Fibroblast of upper back skin (primary cell): ENCODE data around the gene HTD2.
A peak's percentile ranks its signal among the peaks of the same experiment; 100 is the strongest.
"Not testable (repeated sequence)": the region's sequence is repeated elsewhere in the genome, so short reads cannot be mapped to it uniquely, and the experiment has no call there.

ENCODE experiments used
- DNase-seq: peaks from one replicate; pipeline ENCODE4 v3.0.0-alpha.2; 2013

Gene HTD2

DNA sequence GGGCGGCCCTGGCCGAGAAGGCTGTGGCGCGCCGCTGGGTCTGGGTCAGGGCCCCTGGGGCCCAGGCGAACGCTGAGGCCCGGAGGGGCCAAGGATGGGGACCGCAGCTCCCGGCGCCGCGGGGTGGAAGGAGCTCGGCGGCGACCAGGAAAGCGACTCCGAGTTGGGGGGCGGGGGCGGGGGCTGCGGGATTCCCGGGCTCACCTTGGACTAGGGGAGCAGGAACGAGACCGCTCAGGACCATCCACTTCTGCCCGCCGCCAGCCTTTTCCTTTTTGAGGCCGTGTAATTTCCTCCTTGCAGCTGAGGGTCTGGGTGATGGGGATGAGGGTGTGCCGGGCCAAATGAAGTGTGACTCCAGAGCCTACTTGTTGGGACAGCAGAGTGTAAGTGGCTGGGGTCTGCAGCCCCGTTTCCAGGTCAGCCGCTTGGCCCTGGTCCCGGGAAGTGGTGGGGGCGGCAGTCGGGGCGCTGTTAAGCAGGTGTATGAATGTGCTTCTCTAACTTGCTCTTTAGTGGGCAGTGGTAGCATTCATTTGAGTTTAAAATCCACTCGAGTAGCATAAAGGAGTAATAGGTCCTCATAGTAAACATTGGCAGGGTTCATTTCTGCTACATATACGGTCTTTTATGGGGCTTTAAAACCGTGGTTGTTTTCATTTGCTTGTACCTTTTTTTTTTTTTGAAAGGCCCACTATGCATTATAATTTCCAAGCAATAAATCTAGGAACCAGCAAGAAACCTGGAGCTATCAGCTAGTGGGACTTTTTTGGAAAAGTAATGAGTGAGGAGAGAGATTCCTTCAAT, 27.1 kb downstream of the HTD2 start:
- DNase-seq: no peak

DNA sequence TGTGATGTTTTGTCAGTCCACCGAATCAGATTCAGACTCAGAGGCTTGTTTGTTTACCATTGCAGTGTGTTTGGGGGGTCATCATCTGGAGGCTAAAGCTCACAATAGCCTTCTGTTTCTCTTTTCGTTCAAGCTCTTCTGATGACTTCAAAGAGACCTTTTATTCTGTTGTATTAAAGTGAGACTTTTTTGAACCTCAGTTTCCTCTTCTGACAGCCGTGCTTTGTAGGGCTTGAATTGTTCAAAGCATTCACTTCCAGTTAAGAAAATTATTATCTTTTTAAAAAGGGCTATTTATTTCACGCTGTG, 27.6 kb downstream of the HTD2 start:
- no peak for DNase-seq

DNA sequence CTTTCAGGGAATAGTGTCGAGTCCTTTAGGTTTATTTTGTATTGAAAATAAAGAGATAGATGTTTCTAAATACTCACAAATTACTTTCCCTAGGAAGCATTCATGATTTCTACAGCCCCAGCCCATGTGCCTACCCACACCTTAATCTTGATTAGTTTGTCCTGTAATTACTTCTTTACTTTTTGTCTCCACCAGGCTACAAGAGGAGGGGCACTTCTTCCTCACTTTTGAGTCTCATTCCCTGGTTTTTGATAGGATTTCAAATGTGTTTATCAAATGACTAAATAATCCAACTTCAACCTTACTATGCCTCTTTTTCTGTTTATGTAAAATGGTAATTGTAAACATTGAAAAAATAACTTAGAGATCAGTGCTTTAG, 28.2 kb downstream of the HTD2 start:
- DNase-seq: no peak

DNA sequence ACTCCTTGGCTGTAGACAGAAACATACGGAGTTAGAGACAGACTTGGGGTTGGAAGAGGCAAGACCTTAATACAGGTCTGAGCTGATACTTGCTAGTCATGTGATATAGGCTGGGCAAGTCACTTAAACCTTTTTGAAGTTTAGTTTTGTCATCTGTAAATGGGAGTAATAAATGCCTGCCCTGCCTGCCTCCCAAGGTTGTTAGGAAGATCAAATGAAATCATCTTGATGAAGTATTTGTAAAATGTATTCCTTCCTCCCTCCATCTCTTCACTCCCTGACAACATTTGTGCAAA, 29.3 kb downstream of the HTD2 start:
- DNase-seq: no peak

DNA sequence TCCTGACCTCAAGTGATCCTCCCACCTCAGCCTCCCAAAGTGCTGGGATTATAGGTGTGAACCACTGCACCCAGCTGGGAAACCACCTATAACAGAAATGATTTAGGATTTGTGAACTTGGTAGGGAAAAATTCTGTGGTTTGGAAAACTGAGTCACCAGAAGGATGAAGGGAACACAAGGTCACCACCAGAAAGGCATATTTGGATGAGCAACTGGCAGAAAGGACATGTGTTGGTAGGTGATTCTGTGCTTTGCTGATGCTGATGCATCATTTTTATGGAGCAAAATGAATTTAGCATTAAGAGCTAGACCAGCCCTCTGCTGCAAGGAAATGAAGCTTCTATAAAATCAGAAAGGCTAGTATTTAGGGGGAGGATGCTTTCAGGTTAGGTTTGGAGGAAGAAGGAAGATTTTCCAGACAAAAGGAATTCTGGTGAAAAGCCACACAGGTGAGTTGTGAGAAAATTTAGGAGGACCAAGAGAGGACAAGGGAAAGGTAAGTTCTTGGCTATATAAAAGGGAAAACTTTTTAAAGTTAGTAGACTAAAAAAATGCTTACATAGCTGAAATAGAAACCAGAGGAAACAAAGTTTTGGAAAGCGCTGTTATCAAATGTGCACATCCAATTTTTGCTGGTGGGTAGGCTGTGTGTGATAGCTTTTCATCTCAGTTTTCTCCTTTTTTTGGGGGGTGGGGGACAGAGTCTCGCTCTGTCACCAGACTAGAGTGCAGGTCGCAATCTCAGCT, 30.0 kb downstream of the HTD2 start:
- peak; percentile 93 for DNase-seq

DNA sequence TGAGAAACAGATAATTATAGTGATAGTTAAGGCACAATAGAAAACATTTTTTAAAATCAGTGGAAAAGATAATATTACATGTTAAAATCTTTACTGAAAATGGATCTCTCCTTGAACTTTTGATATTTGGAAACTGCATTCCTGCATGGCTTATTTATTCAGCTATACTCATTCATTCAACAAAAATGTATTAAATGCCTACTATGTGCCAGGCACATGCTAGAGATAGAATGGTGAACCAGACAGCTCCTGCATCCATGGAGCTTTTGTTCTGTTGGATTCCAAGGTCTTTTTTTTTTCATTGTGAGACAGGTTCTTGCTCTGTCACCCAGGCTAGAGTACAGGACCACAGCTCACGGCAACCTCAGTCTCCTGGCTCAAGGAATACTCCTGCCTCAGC, 30.9 kb downstream of the HTD2 start:
- no peak for DNase-seq

DNA sequence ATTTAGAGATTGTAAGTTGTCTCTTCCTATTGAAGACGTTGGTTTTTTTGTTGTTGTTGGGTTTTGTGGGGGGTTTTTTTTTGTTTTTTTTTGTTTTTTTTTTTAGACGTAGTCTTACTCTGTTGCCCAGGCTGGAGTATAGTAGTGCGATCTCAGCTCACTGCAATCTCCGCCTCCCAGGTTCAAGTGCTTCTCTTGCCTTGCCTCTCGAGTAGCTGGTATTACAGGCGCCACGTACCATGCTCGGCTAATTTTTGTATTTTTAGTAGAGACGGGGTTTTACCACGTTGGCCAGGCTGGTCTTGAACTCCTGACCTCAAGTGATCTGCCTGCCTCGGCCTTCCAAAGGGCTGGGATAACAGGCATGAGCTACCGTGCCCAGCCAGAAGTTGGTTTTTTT, 32.8 kb downstream of the HTD2 start:
- not testable (repeated sequence) for DNase-seq

DNA sequence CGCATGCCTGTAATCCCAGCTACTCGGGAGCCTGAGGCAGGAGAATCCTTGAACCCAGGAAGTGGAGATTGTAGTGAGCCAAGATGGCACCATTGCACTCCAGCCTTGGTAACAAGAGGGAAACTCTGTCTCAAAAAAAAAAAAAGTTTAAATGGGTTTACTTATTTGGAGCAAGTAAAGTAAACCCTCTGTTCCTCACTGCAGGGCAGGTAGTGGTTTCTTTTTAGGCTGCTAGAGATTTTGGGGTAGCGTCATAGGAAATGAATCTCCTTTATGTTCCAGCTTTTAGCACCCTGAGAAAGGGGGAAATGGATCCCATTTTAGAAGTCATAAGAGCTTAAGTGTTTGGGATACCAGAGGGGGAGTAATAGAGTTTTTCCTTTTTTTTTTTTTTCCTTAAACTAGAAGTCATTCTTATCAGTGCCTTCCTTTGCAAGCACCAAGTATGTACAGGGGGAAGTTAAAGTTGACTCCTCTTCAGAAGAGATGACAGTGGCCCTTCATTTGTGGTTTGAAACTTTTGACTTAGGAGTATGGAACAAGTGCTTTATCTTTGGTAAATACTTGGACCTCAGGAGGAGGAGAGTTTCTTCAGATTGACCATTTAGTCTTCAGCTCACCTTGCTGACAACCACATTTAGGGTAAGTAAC, 34.4 kb downstream of the HTD2 start:
- DNase-seq: no peak

DNA sequence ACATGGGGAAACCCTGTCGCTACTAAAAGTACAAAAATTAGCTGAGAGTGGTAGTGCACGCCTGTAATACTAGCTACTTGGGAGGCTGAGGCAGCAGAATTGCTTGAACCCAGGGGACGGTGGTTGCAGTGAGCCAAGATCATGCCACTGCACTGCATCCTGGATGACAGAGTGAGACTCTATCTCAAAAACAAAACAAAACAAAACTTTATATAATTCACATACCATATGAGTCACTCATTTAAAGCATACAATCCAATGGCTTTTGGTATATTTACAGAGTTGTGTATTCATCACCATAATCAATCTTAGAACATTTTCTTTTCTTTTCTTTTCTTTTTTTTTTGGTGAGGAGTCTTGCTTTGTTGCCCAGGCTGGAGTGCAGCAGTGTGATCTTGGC, 35.1 kb downstream of the HTD2 start:
- no peak for DNase-seq

DNA sequence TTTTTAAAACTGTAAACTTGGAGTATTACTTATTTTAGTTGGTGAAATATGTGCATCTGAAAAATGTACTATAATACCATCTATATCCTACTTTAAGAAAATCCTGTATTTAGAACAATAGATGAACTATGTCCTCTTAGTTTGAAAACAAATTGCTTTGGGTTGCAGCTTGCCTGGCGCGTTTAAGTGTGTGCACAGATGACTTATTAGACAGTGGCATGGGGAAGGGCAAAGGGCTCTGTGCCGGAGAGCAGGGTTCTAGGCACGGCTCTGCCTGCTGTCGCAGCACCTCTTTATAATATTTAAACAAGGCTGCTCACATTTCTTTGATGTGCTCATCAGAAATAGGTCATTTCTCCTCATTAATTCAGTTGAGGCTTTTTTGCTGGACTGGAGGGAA, 36.4 kb downstream of the HTD2 start:
- DNase-seq: no peak

DNA sequence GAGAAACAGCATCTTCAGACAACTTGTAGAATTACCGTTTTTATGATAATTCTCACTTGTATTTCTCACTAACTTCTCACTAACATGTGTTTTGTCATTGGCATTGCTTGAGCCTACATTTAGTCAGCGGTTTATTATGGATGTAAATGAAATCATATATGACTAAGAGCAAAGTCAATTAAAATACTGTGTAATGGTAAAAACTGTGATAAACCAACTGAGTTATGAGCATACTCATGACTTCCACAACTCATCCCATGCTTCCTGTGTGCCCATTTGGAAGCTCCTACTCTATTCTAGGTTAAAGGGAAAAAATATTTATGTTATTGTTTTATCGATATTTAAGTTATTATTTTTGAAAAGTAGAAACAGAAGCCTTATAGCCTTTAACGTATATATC, 39.1 kb downstream of the HTD2 start:
- DNase-seq: no peak

DNA sequence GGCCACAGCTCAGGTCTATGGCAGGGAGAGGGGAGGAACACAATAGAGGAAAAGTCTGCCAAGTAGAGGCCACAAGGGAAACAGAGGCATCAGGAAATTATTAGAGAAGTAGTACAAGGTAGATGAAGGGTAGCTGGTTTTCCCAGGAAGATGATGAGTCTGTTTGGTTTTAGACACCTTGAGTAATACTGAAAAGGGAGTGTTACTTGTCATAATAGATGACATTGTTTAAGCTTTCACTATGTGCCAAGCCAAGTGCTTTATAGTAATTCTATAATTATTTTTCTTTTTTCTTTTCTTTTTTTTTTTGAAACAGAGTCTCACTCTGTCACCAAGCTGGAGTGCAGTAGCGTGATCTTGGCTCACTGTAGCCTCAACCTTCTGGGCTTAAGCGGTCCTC, 40.0 kb downstream of the HTD2 start:
- no peak for DNase-seq

DNA sequence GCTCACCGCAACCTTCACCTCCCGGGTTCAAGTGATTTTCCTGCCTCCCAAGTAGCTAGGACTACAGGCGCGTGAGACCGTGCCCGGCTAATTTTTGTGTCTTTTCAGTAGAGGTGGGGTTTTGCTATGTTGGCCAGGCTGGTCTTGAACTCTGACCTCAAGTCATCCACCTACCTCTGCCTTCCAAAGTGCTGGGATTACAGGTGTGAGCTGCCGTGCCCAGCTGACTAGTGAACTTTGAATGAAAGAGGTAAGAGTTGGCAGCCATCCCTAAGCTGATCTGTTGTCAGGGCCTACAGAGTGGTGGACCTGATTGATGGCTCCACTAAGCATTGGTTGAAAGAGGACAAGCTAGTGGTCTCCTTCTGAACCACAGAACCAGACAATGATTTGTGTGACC, 41.7 kb downstream of the HTD2 start:
- DNase-seq: no peak

DNA sequence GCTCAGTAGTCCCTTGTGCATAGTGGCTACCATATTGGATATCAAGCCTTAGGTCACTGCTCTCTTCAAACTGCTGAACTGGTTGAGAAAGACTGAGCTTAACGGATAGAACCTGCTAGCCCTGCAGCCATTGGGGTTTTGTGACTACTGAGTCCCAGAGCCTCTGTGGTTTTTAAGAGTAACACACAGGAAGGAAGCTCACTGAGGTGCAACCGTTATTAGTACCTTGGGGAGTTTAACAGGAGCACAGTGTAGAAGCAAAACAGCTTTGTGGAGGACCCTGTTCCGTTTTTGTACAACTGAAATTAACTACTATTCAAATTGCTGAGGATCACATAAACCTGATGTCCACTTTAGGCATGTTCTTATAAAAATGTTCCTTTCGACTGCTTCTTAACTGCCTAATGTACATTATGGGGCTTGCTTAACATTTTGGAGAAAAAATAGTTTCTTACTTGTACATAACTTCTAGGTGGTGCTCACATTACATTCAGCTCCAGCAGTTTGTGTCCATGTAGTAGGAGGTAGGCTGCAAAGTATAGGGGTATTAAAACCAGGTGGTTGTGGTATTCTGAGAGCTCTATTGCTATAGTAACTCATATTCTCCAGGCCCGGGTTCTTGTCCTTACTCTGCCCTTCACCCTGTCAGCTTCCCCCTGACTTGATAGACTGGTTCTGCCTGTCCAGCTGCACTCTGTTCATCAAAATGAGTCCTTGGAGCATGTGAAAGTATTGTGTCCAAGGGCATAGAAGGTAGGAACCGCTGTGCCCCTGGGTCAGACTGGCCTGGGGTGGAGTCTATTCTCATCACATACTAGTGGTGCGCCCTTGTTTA, 43.7 kb downstream of the HTD2 start:
- DNase-seq: no peak

DNA sequence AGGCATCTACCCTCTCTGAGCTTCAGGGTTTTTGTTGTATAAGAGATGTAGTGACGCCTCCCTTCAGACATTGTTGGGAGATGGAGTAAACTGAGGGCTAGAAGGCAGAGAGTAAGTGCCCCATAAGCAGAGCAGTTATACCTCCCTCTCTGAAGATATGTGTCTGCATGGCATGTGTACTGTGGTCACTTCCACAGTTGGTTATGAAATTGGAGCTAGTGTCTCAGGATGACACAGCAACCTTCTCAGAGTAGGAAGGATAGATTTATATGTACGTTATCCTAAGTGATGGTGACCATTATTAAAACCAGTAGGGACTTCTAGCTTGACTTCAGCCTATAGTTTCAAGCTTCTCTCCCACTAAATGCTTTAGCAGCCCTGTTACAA, 44.3 kb downstream of the HTD2 start:
- DNase-seq: no peak

DNA sequence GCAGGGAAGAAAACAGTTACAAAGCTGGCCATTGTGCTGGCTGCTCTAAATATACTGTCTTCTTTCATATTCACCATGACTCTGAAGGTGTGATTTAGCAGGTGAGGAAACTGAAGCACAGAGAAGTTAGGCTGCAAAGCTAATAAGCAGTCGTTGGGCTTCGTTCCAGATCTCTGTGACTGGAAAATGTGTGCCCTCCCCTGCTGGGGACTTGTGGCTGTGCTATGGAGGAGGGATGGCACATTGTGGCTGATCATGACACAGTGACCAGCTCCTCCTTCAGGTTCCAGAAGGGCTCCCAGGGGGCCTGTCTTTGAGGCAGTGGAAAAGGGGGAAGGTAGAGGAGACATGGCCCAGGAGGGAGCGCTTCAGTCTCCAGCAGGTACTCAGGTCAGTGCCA, 45.6 kb downstream of the HTD2 start:
- no peak for DNase-seq

DNA sequence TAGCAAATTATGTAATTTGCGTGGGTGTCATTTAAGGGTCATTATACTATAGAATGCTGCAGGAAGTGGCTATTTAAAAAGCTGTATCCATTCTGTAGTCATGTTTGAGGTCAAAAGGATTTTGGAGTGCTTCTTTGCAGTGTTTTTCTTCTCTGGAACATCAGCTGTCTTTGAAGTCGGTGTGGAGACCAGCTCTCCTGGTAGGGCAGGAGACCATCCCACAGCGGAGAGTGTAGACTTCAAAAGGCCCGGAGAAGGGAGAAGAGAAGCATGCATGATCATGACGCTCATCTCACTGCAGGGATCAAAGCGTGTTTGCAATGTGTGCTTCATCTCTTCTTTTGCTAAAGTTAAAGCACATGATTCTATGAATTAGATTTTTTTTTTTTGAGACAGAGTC, 46.3 kb downstream of the HTD2 start:
- DNase-seq: no peak

DNA sequence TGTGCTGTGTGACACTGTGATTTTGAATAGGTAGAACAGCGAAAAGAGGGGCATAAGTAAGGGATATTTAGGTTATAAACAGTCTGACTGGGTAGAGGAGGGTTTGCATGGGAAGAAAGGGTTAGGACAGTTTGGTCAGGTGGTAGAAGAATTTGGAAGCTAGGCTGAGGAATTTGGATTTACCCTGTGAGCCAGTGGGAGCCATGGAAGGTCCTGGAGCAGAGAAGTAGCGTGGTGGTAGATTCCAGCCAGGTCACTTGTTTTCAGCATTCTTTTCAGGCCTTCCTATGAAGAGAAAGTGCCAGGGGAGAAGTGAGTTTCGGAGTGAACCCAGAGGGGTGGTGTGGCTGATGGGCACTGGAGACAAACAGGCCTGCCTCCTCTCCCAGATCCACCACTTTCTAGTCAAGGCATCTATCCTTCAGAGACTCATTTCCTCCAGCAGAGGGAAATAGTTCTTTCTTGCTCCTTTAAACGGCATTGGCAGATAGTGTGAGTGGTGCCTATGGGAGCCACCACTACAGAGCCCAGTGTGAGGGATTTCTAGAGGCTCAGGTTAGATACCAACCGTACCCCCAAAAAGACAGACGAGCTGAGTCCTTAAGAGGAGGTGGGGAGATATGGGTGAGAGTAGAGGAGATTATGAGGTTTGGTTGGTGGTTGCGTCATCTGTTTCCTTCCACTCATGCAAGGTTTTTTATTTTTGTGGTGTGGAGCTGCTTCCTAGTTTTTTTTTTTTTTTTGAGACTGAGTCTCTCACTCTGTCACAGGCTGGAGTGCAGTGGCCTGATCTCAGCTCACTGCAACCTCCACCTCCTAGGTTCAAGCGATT, 47.6 kb downstream of the HTD2 start:
- DNase-seq: peak; percentile 38

DNA sequence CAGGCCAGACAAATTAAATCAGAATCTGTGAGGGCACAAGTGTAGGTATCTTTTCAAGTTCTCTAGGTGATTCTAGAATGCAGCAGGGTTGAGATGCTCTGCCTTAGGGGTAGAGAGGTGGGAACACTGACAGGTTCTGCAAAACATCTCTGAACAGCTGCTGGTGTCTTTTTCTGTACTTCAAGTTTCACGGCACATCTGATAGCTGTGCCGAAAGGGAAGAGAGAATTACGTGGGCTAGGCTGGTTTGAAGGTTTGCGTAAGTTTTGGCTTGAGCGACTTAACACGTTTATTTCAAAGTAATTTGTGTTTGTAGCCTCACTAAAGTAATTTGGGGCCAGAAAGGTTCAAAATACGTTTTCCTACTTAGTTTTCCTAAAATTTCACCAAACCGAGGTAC, 48.9 kb downstream of the HTD2 start:
- no peak for DNase-seq

DNA sequence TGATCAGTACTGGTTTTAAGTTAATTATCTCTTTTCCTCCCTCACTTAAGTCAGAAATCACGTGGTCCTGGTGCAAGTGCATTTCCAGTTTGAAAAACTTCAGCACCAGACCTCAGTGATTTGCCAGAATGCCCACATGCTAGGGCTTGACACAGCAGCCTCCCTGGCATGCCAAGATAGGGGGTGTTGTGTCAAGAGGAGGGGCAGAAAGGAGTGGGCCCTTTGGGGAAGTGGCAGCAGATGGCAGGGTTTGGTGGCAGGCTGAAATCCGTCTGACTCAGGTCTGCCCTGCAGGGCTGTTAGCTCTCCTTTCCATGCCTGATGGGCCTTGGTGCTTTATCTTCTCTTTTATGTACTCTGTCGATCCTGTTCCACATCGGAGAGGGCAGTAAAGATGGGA, 49.7 kb downstream of the HTD2 start:
- no peak for DNase-seq

DNA sequence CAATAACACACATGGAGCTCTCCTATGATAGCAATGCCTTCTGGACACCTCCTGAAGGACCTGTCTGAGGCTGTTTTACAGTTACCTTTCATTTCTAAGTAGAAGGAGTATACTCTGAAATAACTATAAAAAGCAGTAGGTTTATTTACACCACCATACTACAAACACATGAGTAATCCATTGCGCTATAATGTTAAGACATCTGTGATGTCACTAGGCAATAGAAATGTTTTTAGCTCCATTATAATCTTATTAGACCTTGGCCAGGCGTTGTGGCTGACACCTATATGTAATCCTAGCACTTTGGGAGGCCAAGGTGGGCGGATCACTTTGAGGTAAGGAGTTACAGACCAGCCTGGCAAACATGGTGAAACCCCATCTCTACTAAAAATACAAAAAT, 51.1 kb downstream of the HTD2 start:
- DNase-seq: no peak

DNA sequence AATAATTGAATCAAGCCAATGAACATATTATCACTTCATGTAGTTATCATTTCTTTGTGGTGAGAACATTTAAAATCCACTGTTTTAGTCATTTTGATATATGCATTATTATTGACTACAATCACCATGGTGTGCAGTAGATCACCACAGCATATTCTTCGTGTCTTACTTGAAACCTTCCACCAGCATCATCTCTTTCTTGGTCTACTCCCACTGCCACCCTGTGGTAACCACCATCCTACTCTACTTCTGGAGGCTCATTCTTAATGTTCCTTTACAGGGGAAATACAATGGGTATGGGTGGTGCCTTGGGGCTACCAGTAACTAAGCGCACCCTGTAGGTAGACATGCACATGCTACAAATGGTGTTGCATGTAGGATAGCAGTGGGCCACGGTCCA, 51.8 kb downstream of the HTD2 start:
- no peak for DNase-seq

DNA sequence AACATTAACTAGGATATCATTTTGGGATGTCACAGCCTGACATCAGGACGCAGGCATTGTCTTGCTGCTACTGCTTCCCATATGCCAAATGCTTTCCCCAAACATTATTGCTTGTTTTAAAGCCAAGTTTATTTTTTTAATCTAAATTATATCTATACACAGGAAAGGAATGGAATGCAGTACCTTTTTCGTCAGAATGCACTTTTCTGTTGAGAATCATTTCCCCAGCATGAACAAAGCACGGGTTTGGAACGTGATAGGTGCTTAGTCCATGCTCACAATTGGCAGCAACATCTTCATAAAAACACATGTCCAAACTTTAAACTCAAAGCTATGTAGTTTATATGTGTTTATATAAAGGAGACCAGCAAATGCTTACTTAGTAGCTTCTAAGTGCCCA, 52.5 kb downstream of the HTD2 start:
- DNase-seq: no peak
